Vagina (tissue), 2 donors: ENCODE results near the gene PIK3C2A. TPM values are rescaled to one million over a fixed set of nuclear protein-coding genes. Genes with fewer than 3 reads are reported as not detected.

Source experiments
- DNase-seq, 2 donors: peaks; one replicate each; pipeline ENCODE4 v3.0.0-alpha.2; 2017; ENCODE audit errors: extremely low spot score in 2 of 2
- H3K27ac ChIP-seq: fragments of 200-600 bp; sonication (generic); one replicate; pipeline ENCODE4 v1.5.1; 2019
- H3K27me3 ChIP-seq: fragments of 200-600 bp; sonication (generic); one replicate; pipeline ENCODE4 v1.5.1; 2019
- H3K36me3 ChIP-seq, 2 donors: fragments of 200-600 bp; sonication (generic); one replicate each; pipeline ENCODE4 v1.5.1; 2017 to 2019
- H3K4me1 ChIP-seq: fragments of 200-600 bp; sonication (generic); one replicate; pipeline ENCODE4 v1.5.1; 2019
- H3K4me3 ChIP-seq, 2 donors: fragments of 200-600 bp; sonication (generic); 1 replicate in 1 of 2; 2 replicates in 1 of 2; pipeline ENCODE4 v1.5.1; 2016 to 2019
- H3K9me3 ChIP-seq: fragments of 200-600 bp; sonication (generic); one replicate; pipeline ENCODE4 v1.5.1; 2019
- CTCF ChIP-seq, 3 experiments: fragments of 450-650 bp in 2 of 3; fragments of 200-600 bp in 1 of 3; sonication (generic) in 1 of 3; IDR thresholded peaks; one replicate each; pipeline ENCODE4 v1.5.1; 2017 to 2019; ENCODE audit warnings: antibody characterized with exemption in 3 of 3, mild to moderate bottlenecking in 2 of 3, moderate library complexity in 2 of 3
- POLR2A ChIP-seq, 2 donors: fragments of 450-650 bp; IDR thresholded peaks; one replicate each; pipeline ENCODE4 v1.6.1; 2017; ENCODE audit warnings: antibody characterized with exemption in 2 of 2, mild to moderate bottlenecking in 2 of 2, moderate library complexity in 2 of 2
- POLR2AphosphoS5 ChIP-seq, 2 donors: sonication (generic); formaldehyde crosslinking; IDR thresholded peaks; one replicate each; pipeline ENCODE4 v1.9.0; 2017; ENCODE audit warnings: antibody characterized with exemption in 2 of 2, mild to moderate bottlenecking in 2 of 2, low read depth in 1 of 2; ENCODE audit not compliant: insufficient read depth in 1 of 2
- intact Hi-C: fragments of 100-400 bp; cut with DNase I; formaldehyde crosslinking; loops from one replicate; pipeline ENCODE4 v1.15.1; 2023
- total RNA-seq: library from RNA; depleted of rRNA; stranded (reverse); fragments of >200 nt; gene quantifications from one replicate; pipeline ENCODE4 v1.2.3, GENCODE V29; 2016

Gene PIK3C2A
- total RNA-seq, 1 donor from 2014 or later, result 52.1 TPM

- Histone ChIP-seq H3K36me3 (peaks cover 0 to 11% of the 10 kb centered on the region in 2 donors), H3K4me1 (peaks cover 53% of the 10 kb centered on the region), H3K9me3 (no peaks in the 10 kb centered on the region), H3K4me3 (no peak overlapping the region), H3K27ac (no peak overlapping the region), H3K27me3 (no peaks in the 10 kb centered on the region)
- no peak for DNase-seq
- no peak for TF ChIP-seq CTCF (IDR thresholded peaks at IDR 0.05)
- no peak for TF ChIP-seq POLR2A (IDR thresholded peaks at IDR 0.05)
- TF ChIP-seq POLR2AphosphoS5 (IDR thresholded peaks at IDR 0.05; ENCODE audit: insufficient read depth in 1 of 2, low read depth in 1 of 2), result no peak
- intact Hi-C loops, result no loop called here
Measured at GRCh38 chr11:17165247-17165890, 42.4 kb downstream of the PIK3C2A start.

- H3K27me3 ChIP-seq, result no peaks in the 10 kb centered on the region
- no peak overlapping the region for H3K27ac ChIP-seq
- peak in 1 of 2 donors; percentile 23 for TF ChIP-seq POLR2AphosphoS5 (IDR thresholded peaks at IDR 0.05; ENCODE audit: insufficient read depth in 1 of 2, low read depth in 1 of 2)
- TF ChIP-seq POLR2A (IDR thresholded peaks at IDR 0.05), result no peak
- H3K36me3 ChIP-seq, result peaks cover 0 to 11% of the 10 kb centered on the region in 2 donors
- H3K9me3 ChIP-seq, result no peaks in the 10 kb centered on the region
- intact Hi-C loops, result no loop called here
- no peak overlapping the region for H3K4me3 ChIP-seq
- H3K4me1 ChIP-seq, result peaks cover 59% of the 10 kb centered on the region
- DNase-seq, result no peak
Measured at GRCh38 chr11:17164361-17165246, 43.2 kb downstream of the PIK3C2A start.

- no peak overlapping the region for H3K4me3 ChIP-seq
- peaks cover 63% of the 10 kb centered on the region for H3K4me1 ChIP-seq
- no peak overlapping the region for H3K27ac ChIP-seq
Measured at GRCh38 chr11:17163736-17164135, 44.0 kb downstream of the PIK3C2A start.

GRCh38 chr11:17163291-17163690 is 44.5 kb downstream of the PIK3C2A start:
- peaks cover 0 to 8% of the 10 kb centered on the region in 2 donors for H3K36me3 ChIP-seq
- no peaks in the 10 kb centered on the region for H3K9me3 ChIP-seq
- intact Hi-C loops, result no loop called here
- TF ChIP-seq POLR2AphosphoS5 (IDR thresholded peaks at IDR 0.05; ENCODE audit: insufficient read depth in 1 of 2, low read depth in 1 of 2) (no peak), POLR2A (IDR thresholded peaks at IDR 0.05) (no peak), CTCF (IDR thresholded peaks at IDR 0.05) (no peak)
- H3K4me1 ChIP-seq, result peaks cover 63% of the 10 kb centered on the region
- no peak overlapping the region for H3K4me3 ChIP-seq
- H3K27me3 ChIP-seq, result no peaks in the 10 kb centered on the region
- H3K27ac ChIP-seq, result no peak overlapping the region
- no peak for DNase-seq

More at GRCh38 chr11:17163736-17164135, 44.0 kb downstream of the PIK3C2A start:
- H3K36me3 ChIP-seq, result peaks cover 0 to 11% of the 10 kb centered on the region in 2 donors
- intact Hi-C loops, result no loop called here
- no peaks in the 10 kb centered on the region for H3K9me3 ChIP-seq
- TF ChIP-seq POLR2A (IDR thresholded peaks at IDR 0.05) (no peak), CTCF (IDR thresholded peaks at IDR 0.05) (no peak), POLR2AphosphoS5 (IDR thresholded peaks at IDR 0.05; ENCODE audit: insufficient read depth in 1 of 2, low read depth in 1 of 2) (no peak)
- no peaks in the 10 kb centered on the region for H3K27me3 ChIP-seq
- no peak for DNase-seq

GRCh38 chr11:17162376-17162775 is 45.4 kb downstream of the PIK3C2A start:
- no peak overlapping the region for H3K27ac ChIP-seq
- DNase-seq, result no peak
- H3K9me3 ChIP-seq, result no peaks in the 10 kb centered on the region
- H3K4me1 ChIP-seq, result peaks cover 63% of the 10 kb centered on the region
- intact Hi-C loops, result no loop called here
- no peaks in the 10 kb centered on the region for H3K27me3 ChIP-seq
- H3K36me3 ChIP-seq, result no peaks in the 10 kb centered on the region
- TF ChIP-seq CTCF (IDR thresholded peaks at IDR 0.05), result no peak
- no peak for TF ChIP-seq POLR2AphosphoS5 (IDR thresholded peaks at IDR 0.05; ENCODE audit: insufficient read depth in 1 of 2, low read depth in 1 of 2)
- TF ChIP-seq POLR2A (IDR thresholded peaks at IDR 0.05), result no peak
- no peak overlapping the region for H3K4me3 ChIP-seq
